Ishikawa (cell line): ENCODE results near the gene GTF3C5.

Experiments used
- CEBPB ChIP-seq: IDR thresholded peaks from 2 replicates; pipeline ENCODE4 v1.6.1; 2012
- CREB1 ChIP-seq: IDR thresholded peaks from 2 replicates; pipeline ENCODE4 v1.6.1; 2012; ENCODE audit warnings: low read depth
- EGR1 ChIP-seq: IDR thresholded peaks from 2 replicates; pipeline ENCODE4 v1.6.1; 2012
- EP300 ChIP-seq: IDR thresholded peaks from 2 replicates; pipeline ENCODE4 v1.6.1; 2012; ENCODE audit warnings: borderline replicate concordance
- FOXM1 ChIP-seq: IDR thresholded peaks from 2 replicates; pipeline ENCODE4 v1.6.1; 2012; ENCODE audit warnings: low read depth, borderline replicate concordance
- NFIC ChIP-seq: IDR thresholded peaks from 2 replicates; pipeline ENCODE4 v1.6.1; 2012
- RAD21 ChIP-seq: IDR thresholded peaks from 2 replicates; pipeline ENCODE4 v1.6.1; 2012; ENCODE audit warnings: low read depth
- REST ChIP-seq: IDR thresholded peaks from 2 replicates; pipeline ENCODE4 v1.6.1; 2012; ENCODE audit warnings: low read depth, mild to moderate bottlenecking
- TAF1 ChIP-seq: IDR thresholded peaks from 2 replicates; pipeline ENCODE4 v1.6.1; 2012; ENCODE audit warnings: low read depth, mild to moderate bottlenecking
- TCF12 ChIP-seq: IDR thresholded peaks from 2 replicates; pipeline ENCODE4 v1.6.1; 2012; ENCODE audit warnings: low read depth
- TEAD4 ChIP-seq: IDR thresholded peaks from 2 replicates; pipeline ENCODE4 v1.6.1; 2012
- USF1 ChIP-seq: IDR thresholded peaks from 2 replicates; pipeline ENCODE4 v1.6.1; 2012
- YY1 ChIP-seq: IDR thresholded peaks from 2 replicates; pipeline ENCODE4 v1.6.1; 2012; ENCODE audit warnings: low read depth
- ZBTB7A ChIP-seq: IDR thresholded peaks from 2 replicates; pipeline ENCODE4 v1.6.1; 2012; ENCODE audit warnings: low read depth
- TF ChIP-seq, protein P1 (sequence below): IDR thresholded peaks from 2 replicates; pipeline ENCODE4 v1.6.1; 2012

GTF3C5 gene

DNA sequence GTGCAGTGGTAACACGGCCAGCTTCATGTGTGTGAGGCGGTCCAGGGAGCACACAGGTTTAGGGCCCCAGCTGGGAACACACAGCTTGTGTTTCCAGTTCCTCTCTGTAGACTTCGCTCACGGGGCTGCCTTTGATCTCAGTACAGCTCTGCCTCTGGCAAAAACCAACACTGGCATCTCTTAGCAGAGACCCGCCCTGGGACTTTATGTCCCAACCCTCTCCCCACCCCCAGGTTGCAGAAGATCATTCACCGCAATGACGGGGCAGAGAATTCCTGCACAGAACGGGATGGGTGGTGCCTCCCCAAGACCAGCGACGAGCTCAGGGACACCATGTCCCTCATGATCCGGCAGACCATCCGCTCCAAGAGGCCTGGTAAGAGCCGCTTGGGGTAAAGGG, 25.7 kb downstream of the GTF3C5 start:
- TF ChIP-seq USF1 (no peak), RAD21 (no peak), TAF1 (no peak), TEAD4 (no peak), CREB1 (no peak), NFIC (no peak), TCF12 (no peak), ZBTB7A (no peak), REST (no peak), YY1 (no peak), EGR1 (no peak), FOXM1 (no peak)
- TF ChIP-seq, protein P1, sequence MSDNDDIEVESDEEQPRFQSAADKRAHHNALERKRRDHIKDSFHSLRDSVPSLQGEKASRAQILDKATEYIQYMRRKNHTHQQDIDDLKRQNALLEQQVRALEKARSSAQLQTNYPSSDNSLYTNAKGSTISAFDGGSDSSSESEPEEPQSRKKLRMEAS, result no peak

- no peak for TF ChIP-seq RAD21
These were observed 26.2 kb downstream of the GTF3C5 start for GRCh38 chr9:133057006-133057405.

DNA sequence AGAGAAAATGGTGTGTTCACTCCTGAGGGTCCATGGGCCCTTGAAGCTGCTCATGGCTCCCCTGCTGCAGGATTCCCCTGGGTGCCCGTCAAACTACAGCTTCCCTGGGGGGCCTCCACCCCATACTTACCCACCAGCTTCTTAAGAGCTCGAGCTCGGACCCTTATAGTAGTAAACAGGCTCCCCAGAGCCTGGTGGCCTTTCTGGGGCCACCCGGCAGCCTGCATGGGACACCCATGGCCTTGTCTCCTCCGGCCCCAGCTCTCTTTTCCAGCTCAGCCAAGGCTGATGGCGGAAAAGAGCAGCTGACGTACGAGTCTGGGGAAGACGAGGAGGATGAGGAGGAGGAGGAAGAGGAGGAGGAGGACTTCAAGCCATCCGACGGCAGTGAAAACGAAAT, 26.8 kb downstream of the GTF3C5 start:
- TF ChIP-seq FOXM1 (no peak), USF1 (no peak), TAF1 (no peak), CEBPB (no peak), TEAD4 (no peak), TCF12 (no peak)
- TF ChIP-seq, protein P1, result no peak

GRCh38 chr9:133058071-133058470, 27.3 kb downstream of the GTF3C5 start:
- no peak for TF ChIP-seq NFIC
- TF ChIP-seq REST, result no peak
- no peak for TF ChIP-seq FOXM1
- TF ChIP-seq CEBPB, result no peak
- TF ChIP-seq RAD21, result no peak
- TF ChIP-seq USF1, result no peak
- TF ChIP-seq ZBTB7A, result no peak
- TF ChIP-seq YY1, result no peak

- TF ChIP-seq EGR1 (no peak), TCF12 (no peak), TAF1 (no peak), FOXM1 (no peak), RAD21 (no peak), EP300 (no peak), TEAD4 (no peak), ZBTB7A (no peak), USF1 (no peak), NFIC (no peak), YY1 (no peak), CREB1 (no peak), CEBPB (no peak), REST (no peak)
- TF ChIP-seq, protein P1, result no peak
These were observed 27.9 kb downstream of the GTF3C5 start for GRCh38 chr9:133058550-133059320.
